GM19043 (cell line): ENCODE results near the gene INPP5B.
"Not testable (repeated sequence)": the region's sequence is repeated elsewhere in the genome, so short reads cannot be mapped to it uniquely, and the experiment has no call there.

ENCODE experiments used
- ATAC-seq: cut with Tn5 transposase; IDR thresholded peaks from one replicate; pipeline ENCODE4 v1.9.1; 2021; ENCODE audit warnings: low read depth; ENCODE audit not compliant: unreplicated experiment

Gene INPP5B

GRCh38 chr1:37915476-37916093, 31.3 kb downstream of the INPP5B start:
- no peak for ATAC-seq

GRCh38 chr1:37914719-37915475, 32.0 kb downstream of the INPP5B start:
- ATAC-seq, result no peak

GRCh38 chr1:37911478-37911877, 35.4 kb downstream of the INPP5B start:
- ATAC-seq, result not testable (repeated sequence)

GRCh38 chr1:37910886-37911285, 36.0 kb downstream of the INPP5B start:
- ATAC-seq, result not testable (repeated sequence)

- not testable (repeated sequence) for ATAC-seq
Measured at GRCh38 chr1:37908531-37908930, 38.3 kb downstream of the INPP5B start.

- not testable (repeated sequence) for ATAC-seq
Measured at GRCh38 chr1:37907416-37908125, 39.3 kb downstream of the INPP5B start.

- ATAC-seq, result not testable (repeated sequence)
Measured at GRCh38 chr1:37906591-37906990, 40.3 kb downstream of the INPP5B start.

- ATAC-seq, result no peak
Measured at GRCh38 chr1:37905727-37906126, 41.1 kb downstream of the INPP5B start.

- not testable (repeated sequence) for ATAC-seq
Measured at GRCh38 chr1:37903921-37904320, 42.9 kb downstream of the INPP5B start.

- no peak for ATAC-seq
Measured at GRCh38 chr1:37902983-37903382, 43.9 kb downstream of the INPP5B start.

- ATAC-seq, result no peak
Measured at GRCh38 chr1:37901893-37902225, 45.0 kb downstream of the INPP5B start.

- peak; percentile 76 for ATAC-seq
Measured at GRCh38 chr1:37901191-37901892, 45.5 kb downstream of the INPP5B start.

GRCh38 chr1:37897563-37897962, 49.3 kb downstream of the INPP5B start:
- ATAC-seq, result not testable (repeated sequence)

- no peak for ATAC-seq
Measured at GRCh38 chr1:37893673-37894072, 53.2 kb downstream of the INPP5B start.

GRCh38 chr1:37892151-37893047, 54.5 kb downstream of the INPP5B start:
- ATAC-seq, result no peak

GRCh38 chr1:37890378-37891014, 56.4 kb downstream of the INPP5B start:
- ATAC-seq, result no peak

GRCh38 chr1:37888022-37888700, 58.7 kb downstream of the INPP5B start:
- ATAC-seq, result no peak

GRCh38 chr1:37884145-37884544, 62.7 kb downstream of the INPP5B start:
- no peak for ATAC-seq

GRCh38 chr1:37883671-37884070, 63.2 kb downstream of the INPP5B start:
- ATAC-seq, result no peak
